Mesothelial cell of epicardium (in vitro differentiated cells): ENCODE data around the gene SMPD3. TPM values are rescaled to one million over a fixed set of nuclear protein-coding genes. Genes with fewer than 3 reads are reported as not detected.

Experiments
- DNase-seq, 2 experiments: peaks; one replicate each; pipeline ENCODE4 v3.0.0; 2021; ENCODE audit warnings: low spot score in 2 of 2; ENCODE audit not compliant: unreplicated experiment in 2 of 2
- H3K27ac Mint-ChIP-seq: 2 replicates; pipeline ENCODE4 v1.8.0; 2021; ENCODE audit warnings: mixed read lengths
- H3K27me3 Mint-ChIP-seq: 2 replicates; pipeline ENCODE4 v1.8.0; 2021; ENCODE audit warnings: low read depth, mixed read lengths
- H3K36me3 Mint-ChIP-seq: 2 replicates; pipeline ENCODE4 v1.8.0; 2021; ENCODE audit warnings: mixed read lengths
- H3K4me1 Mint-ChIP-seq: 2 replicates; pipeline ENCODE4 v1.8.0; 2021; ENCODE audit warnings: mixed read lengths
- H3K4me3 Mint-ChIP-seq: 2 replicates; pipeline ENCODE4 v1.8.0; 2021; ENCODE audit warnings: mild to moderate bottlenecking, moderate library complexity, mixed read lengths
- H3K9me3 Mint-ChIP-seq: 2 replicates; pipeline ENCODE4 v1.8.0; 2021; ENCODE audit warnings: mixed read lengths
- total RNA-seq: library from RNA; stranded (reverse); gene quantifications from 3 replicates; pipeline ENCODE4 v1.2.1, GENCODE V29; 2021
- TF ChIP-seq, protein P1 (sequence below): fragments of 200-600 bp; sonication (generic); IDR thresholded peaks from one replicate; pipeline ENCODE4 v1.5.0; 2021; ENCODE audit warnings: antibody characterized with exemption; ENCODE audit not compliant: unreplicated experiment

SMPD3 gene
- total RNA-seq, 1 donor from 2014 or later = 0.20 TPM

DNA sequence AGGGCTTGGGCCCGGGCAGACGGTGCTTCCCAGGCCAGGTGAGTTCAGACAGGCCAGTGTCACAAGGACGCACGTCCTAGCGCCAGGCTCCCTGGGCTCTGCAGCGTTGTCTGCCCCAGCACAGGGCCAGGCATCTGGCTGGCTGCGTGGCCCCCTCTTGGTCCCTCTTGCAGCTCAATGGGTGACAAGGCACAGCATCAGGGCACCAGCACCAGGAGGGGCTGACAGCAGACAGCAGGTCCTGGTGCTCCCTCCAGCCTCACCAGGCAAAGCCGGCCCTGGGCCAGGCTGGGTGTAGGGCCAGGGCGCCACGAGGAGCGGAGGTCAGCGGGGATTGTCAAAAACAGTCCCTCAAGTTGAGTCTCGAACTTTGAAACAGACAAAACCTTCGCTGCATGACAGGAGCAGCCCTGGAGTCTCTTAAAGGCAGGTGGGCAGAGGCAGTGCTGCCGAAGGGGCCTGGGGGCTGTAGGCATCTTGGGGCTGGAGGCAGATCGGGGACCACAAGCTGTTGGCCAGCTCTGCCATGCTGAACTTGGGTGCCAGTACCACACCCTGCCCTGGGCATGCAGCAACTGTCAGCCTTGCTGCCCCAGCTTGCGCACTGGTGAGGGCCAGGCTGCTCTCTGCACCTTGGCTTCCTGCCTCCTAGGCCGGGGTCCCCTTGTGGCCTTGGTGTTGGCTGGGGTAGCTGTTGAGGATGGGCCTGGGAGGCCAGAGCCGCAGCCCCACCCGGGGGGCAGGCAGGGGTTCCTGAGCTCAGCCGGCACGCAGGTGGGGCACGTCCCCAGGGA is 88.7 kb downstream of the SMPD3 start:
- Mint-ChIP-seq H3K9me3 (no peaks in the 10 kb centered on the region), H3K27ac (no peak overlapping the region)

GRCh38 chr16:68358951-68359350 is 89.4 kb downstream of the SMPD3 start:
- H3K4me3 Mint-ChIP-seq = no peak overlapping the region
- H3K36me3 Mint-ChIP-seq = peaks cover 16% of the 10 kb centered on the region
- peaks cover 6% of the 10 kb centered on the region for H3K4me1 Mint-ChIP-seq
- H3K27me3 Mint-ChIP-seq = no peaks in the 10 kb centered on the region
- DNase-seq = no peak
- H3K27ac Mint-ChIP-seq = no peak overlapping the region
- TF ChIP-seq, protein P1, sequence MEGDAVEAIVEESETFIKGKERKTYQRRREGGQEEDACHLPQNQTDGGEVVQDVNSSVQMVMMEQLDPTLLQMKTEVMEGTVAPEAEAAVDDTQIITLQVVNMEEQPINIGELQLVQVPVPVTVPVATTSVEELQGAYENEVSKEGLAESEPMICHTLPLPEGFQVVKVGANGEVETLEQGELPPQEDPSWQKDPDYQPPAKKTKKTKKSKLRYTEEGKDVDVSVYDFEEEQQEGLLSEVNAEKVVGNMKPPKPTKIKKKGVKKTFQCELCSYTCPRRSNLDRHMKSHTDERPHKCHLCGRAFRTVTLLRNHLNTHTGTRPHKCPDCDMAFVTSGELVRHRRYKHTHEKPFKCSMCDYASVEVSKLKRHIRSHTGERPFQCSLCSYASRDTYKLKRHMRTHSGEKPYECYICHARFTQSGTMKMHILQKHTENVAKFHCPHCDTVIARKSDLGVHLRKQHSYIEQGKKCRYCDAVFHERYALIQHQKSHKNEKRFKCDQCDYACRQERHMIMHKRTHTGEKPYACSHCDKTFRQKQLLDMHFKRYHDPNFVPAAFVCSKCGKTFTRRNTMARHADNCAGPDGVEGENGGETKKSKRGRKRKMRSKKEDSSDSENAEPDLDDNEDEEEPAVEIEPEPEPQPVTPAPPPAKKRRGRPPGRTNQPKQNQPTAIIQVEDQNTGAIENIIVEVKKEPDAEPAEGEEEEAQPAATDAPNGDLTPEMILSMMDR = no peak
- no peaks in the 10 kb centered on the region for H3K9me3 Mint-ChIP-seq

More for the DNA sequence above, 88.7 kb downstream of the SMPD3 start:
- TF ChIP-seq, protein P1 = no peak
- H3K4me1 Mint-ChIP-seq = peaks cover 13% of the 10 kb centered on the region
- no peak for DNase-seq
- peaks cover 12% of the 10 kb centered on the region for H3K36me3 Mint-ChIP-seq
- H3K4me3 Mint-ChIP-seq = no peak overlapping the region
- no peaks in the 10 kb centered on the region for H3K27me3 Mint-ChIP-seq

GRCh38 chr16:68357923-68358322 is 90.4 kb downstream of the SMPD3 start:
- H3K4me1 Mint-ChIP-seq = peaks cover 5% of the 10 kb centered on the region
- H3K9me3 Mint-ChIP-seq = no peaks in the 10 kb centered on the region
- H3K36me3 Mint-ChIP-seq = peaks cover 16% of the 10 kb centered on the region
- H3K4me3 Mint-ChIP-seq = no peak overlapping the region
- DNase-seq = no peak
- H3K27me3 Mint-ChIP-seq = no peaks in the 10 kb centered on the region
- TF ChIP-seq, protein P1 = no peak
- no peak overlapping the region for H3K27ac Mint-ChIP-seq

GRCh38 chr16:68357521-68357922 is 90.8 kb downstream of the SMPD3 start:
- DNase-seq = no peak
- Mint-ChIP-seq H3K4me3 (no peak overlapping the region), H3K27me3 (no peaks in the 10 kb centered on the region), H3K27ac (no peak overlapping the region), H3K9me3 (no peaks in the 10 kb centered on the region), H3K36me3 (peaks cover 17% of the 10 kb centered on the region), H3K4me1 (peaks cover 5% of the 10 kb centered on the region)
- TF ChIP-seq, protein P1 = no peak

DNA sequence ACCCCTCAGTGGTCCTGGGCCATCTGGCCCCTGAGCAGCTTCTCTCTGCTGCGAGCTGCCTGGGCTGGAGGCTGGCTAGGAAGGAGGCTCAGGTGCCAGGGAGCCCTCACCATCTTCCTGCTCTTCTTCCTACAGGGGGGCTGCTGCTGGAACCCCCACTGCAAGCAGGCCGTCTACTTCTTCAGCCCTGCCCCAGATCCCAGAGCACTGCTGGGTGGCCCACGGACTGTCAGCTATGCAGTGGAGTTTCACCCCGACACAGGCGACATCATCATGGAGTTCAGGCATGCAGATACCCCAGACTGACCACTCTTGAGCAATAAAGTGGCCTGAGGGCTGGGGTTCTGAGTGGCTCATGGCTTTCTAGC is 91.4 kb downstream of the SMPD3 start:
- no peak for DNase-seq
- Mint-ChIP-seq H3K4me3 (no peak overlapping the region), H3K9me3 (no peaks in the 10 kb centered on the region), H3K27me3 (no peaks in the 10 kb centered on the region), H3K4me1 (peaks cover 5% of the 10 kb centered on the region), H3K36me3 (peaks cover 17% of the 10 kb centered on the region), H3K27ac (no peak overlapping the region)
- TF ChIP-seq, protein P1 = no peak
